ENCODE data around the gene GADD45B. TPM values are rescaled to one million over a fixed set of nuclear protein-coding genes. Genes with fewer than 3 reads are reported as not detected.
"Not testable (repeated sequence)": the region's sequence is repeated elsewhere in the genome, so short reads cannot be mapped to it uniquely, and the experiment has no call there.

GADD45B gene
- total RNA-seq, 1 experiment from 2014 or later, result 23.8 TPM

DNA sequence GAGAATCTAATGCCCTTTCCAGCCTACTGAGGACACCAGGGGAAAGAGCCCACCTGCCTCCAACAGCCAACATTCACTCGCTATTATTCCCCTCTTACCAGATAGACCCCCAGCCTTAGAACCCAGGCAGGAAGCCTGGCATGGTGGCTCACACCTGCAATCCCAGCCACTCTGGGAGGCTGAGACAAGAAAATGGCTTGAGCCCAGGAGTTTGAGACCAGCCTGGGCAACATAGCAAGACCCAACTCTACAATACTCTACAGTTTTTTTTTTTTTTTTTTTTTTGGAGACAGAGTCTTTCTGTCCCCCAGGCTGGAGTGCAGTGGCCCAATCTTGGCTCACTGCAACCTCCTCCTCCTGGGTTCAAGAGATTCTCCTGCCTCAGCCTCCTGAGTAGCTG, 15.7 kb upstream of the GADD45B start:
- Histone ChIP-seq H3K27me3 (replicated peaks; ENCODE audit: control insufficient read depth, insufficient read depth, low read length) (no peaks in the 10 kb centered on the region), H3K4me3 (ENCODE audit: low read depth, low read length) (no peak overlapping the region), H3K36me3 (ENCODE audit: control insufficient read depth, insufficient read depth, low read length) (no peaks in the 10 kb centered on the region), H3K9me3 (no peaks in the 10 kb centered on the region), H3K4me1 (peaks cover 3% of the 10 kb centered on the region; the same call in 1 of the 2 replicates)
- ChIA-PET POLR2A (interaction anchor here (0.7 kb wide), 1 partner anchor 83 kb away, joined by 16 read pairs; no protein-coding TSS in a partner anchor), CTCF (no interaction called here)
- DNase-seq, result no peak
- intact Hi-C loops (cut with micrococcal nuclease; ENCODE audit: unreplicated experiment), result no loop called here
- no TSS peak for BruUV-seq (replicated peaks)
- H3K36me3 Mint-ChIP-seq (ENCODE audit: insufficient read depth, unreplicated experiment), result peaks cover 5% of the 10 kb centered on the region
- TF ChIP-seq CTCF (IDR thresholded peaks at IDR 0.05; ENCODE audit: insufficient read depth in 1 of 2, low read depth in 1 of 2, low read length in 1 of 2, severe bottlenecking in 1 of 2, unreplicated experiment in 1 of 2), result no peak
- H3K27me3 Mint-ChIP-seq (ENCODE audit: insufficient read depth, unreplicated experiment), result no peaks in the 10 kb centered on the region
- H3K27ac Mint-ChIP-seq (ENCODE audit: unreplicated experiment), result no peak overlapping the region
- H3K9me3 Mint-ChIP-seq (ENCODE audit: unreplicated experiment), result no peaks in the 10 kb centered on the region
- H3K4me3 Mint-ChIP-seq (ENCODE audit: unreplicated experiment), result no peak overlapping the region
- H3K4me1 Mint-ChIP-seq (ENCODE audit: low read depth, unreplicated experiment), result no peaks in the 10 kb centered on the region

- CTCF ChIA-PET, result no interaction called here
- Mint-ChIP-seq H3K27me3 (ENCODE audit: insufficient read depth, unreplicated experiment) (no peaks in the 10 kb centered on the region), H3K9me3 (ENCODE audit: unreplicated experiment) (no peaks in the 10 kb centered on the region), H3K36me3 (ENCODE audit: insufficient read depth, unreplicated experiment) (peaks cover 5% of the 10 kb centered on the region), H3K27ac (ENCODE audit: unreplicated experiment) (no peak overlapping the region), H3K4me3 (ENCODE audit: unreplicated experiment) (peak overlapping the region; percentile 55), H3K4me1 (ENCODE audit: low read depth, unreplicated experiment) (no peaks in the 10 kb centered on the region)
- Histone ChIP-seq H3K27me3 (replicated peaks; ENCODE audit: control insufficient read depth, insufficient read depth, low read length) (no peaks in the 10 kb centered on the region), H3K9me3 (no peaks in the 10 kb centered on the region), H3K4me1 (no peaks in the 10 kb centered on the region), H3K4me3 (ENCODE audit: low read depth, low read length) (no peak overlapping the region), H3K36me3 (ENCODE audit: control insufficient read depth, insufficient read depth, low read length) (no peaks in the 10 kb centered on the region)
- intact Hi-C loops (cut with micrococcal nuclease; ENCODE audit: unreplicated experiment), result no loop called here
- POLR2A ChIA-PET, result interaction anchor here (1.5 kb wide), 1 partner anchor 14 kb away, joined by 11 read pairs; the partner anchor contains the start of gene GADD45B
- no peak for DNase-seq
- no TSS peak for BruUV-seq (replicated peaks)
- TF ChIP-seq CTCF (IDR thresholded peaks at IDR 0.05; ENCODE audit: insufficient read depth in 1 of 2, low read depth in 1 of 2, low read length in 1 of 2, severe bottlenecking in 1 of 2, unreplicated experiment in 1 of 2), result no peak
Measured at GRCh38 chr19:2461751-2462634, 13.9 kb upstream of the GADD45B start.

- H3K36me3 Mint-ChIP-seq (ENCODE audit: insufficient read depth, unreplicated experiment), result peaks cover 5% of the 10 kb centered on the region
- H3K36me3 ChIP-seq (ENCODE audit: control insufficient read depth, insufficient read depth, low read length), result no peaks in the 10 kb centered on the region
- H3K4me3 Mint-ChIP-seq (ENCODE audit: unreplicated experiment), result peak overlapping the region; percentile 55
- H3K4me3 ChIP-seq (ENCODE audit: low read depth, low read length), result no peak overlapping the region
- CTCF ChIA-PET, result interaction anchor here (0.5 kb wide), 1 partner anchor 174 kb away, joined by 3 read pairs; no protein-coding TSS in a partner anchor
- H3K27me3 Mint-ChIP-seq (ENCODE audit: insufficient read depth, unreplicated experiment), result no peaks in the 10 kb centered on the region
- no peaks in the 10 kb centered on the region for H3K27me3 ChIP-seq (replicated peaks; ENCODE audit: control insufficient read depth, insufficient read depth, low read length)
- DNase-seq, result peak; percentile 76 to 87
- H3K9me3 ChIP-seq, result no peaks in the 10 kb centered on the region
- POLR2A ChIA-PET, result interaction anchor here (1.5 kb wide), 1 partner anchor 13 kb away, joined by 11 read pairs; the partner anchor contains the start of gene GADD45B
- intact Hi-C loops (cut with micrococcal nuclease; ENCODE audit: unreplicated experiment), result no loop called here
- H3K4me1 ChIP-seq, result no peaks in the 10 kb centered on the region
- H3K4me1 Mint-ChIP-seq (ENCODE audit: low read depth, unreplicated experiment), result no peaks in the 10 kb centered on the region
- BruUV-seq (replicated peaks), result no TSS peak
- no peak overlapping the region for H3K27ac Mint-ChIP-seq (ENCODE audit: unreplicated experiment)
- H3K9me3 Mint-ChIP-seq (ENCODE audit: unreplicated experiment), result no peaks in the 10 kb centered on the region
- no peak for TF ChIP-seq CTCF (IDR thresholded peaks at IDR 0.05; ENCODE audit: insufficient read depth in 1 of 2, low read depth in 1 of 2, low read length in 1 of 2, severe bottlenecking in 1 of 2, unreplicated experiment in 1 of 2)
Measured at GRCh38 chr19:2462635-2463421, 13.1 kb upstream of the GADD45B start.

GRCh38 chr19:2463694-2464093, 12.2 kb upstream of the GADD45B start:
- H3K4me3 ChIP-seq (ENCODE audit: low read depth, low read length); H3K27me3 ChIP-seq (replicated peaks; ENCODE audit: control insufficient read depth, insufficient read depth, low read length); H3K9me3 ChIP-seq; H3K36me3 Mint-ChIP-seq (ENCODE audit: insufficient read depth, unreplicated experiment); DNase-seq; CTCF ChIA-PET; H3K27me3 Mint-ChIP-seq (ENCODE audit: insufficient read depth, unreplicated experiment); intact Hi-C loops (cut with micrococcal nuclease; ENCODE audit: unreplicated experiment); H3K9me3 Mint-ChIP-seq (ENCODE audit: unreplicated experiment); H3K27ac Mint-ChIP-seq (ENCODE audit: unreplicated experiment); H3K4me1 Mint-ChIP-seq (ENCODE audit: low read depth, unreplicated experiment); H3K4me1 ChIP-seq; H3K4me3 Mint-ChIP-seq (ENCODE audit: unreplicated experiment); BruUV-seq (replicated peaks); H3K36me3 ChIP-seq (ENCODE audit: control insufficient read depth, insufficient read depth, low read length): not testable (repeated sequence)
- POLR2A ChIA-PET, result interaction anchor here (1.5 kb wide), 1 partner anchor 12 kb away, joined by 11 read pairs; the partner anchor contains the start of gene GADD45B

Data from Caco-2 (cell line).